ENCODE measurements around the gene SLC6A2.

SLC6A2 gene

DNA sequence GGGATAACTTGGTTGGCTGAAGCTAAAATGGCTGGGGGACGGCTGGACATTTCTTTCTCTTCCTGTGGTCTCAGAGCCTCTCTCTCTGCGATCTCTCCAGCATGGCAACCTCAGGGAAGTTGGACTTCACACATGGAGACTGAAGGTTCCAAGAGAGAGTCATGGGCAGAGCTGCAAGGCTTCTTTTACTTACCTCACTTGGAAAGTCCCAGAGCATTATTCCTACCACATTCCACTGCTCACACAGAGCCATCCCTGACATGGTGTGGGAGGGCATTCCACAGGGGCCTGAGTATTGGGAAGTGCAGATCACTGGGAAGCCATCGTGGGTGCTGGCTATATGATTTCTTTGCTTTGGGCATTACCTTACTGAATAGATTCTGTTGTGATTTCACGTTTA lies 9.8 kb upstream of the SLC6A2 start:
- Histone ChIP-seq H3K27ac (ENCODE audit: low read length) (no peak overlapping the region), H3K4me1 (ENCODE audit: insufficient read depth, low read length) (no peaks in the 10 kb centered on the region), H3K9ac (ENCODE audit: low read depth, low read length) (no peak overlapping the region), H4K20me1 (ENCODE audit: insufficient read depth, low read length) (no peaks in the 10 kb centered on the region), H2AFZ (ENCODE audit: low read depth, low read length) (no peak overlapping the region), H3K36me3 (ENCODE audit: insufficient read depth, low read length) (no peaks in the 10 kb centered on the region), H3K27me3 (ENCODE audit: insufficient read depth, low read length, poor library complexity) (no peaks in the 10 kb centered on the region), H3K79me2 (ENCODE audit: insufficient read depth, low read length) (no peaks in the 10 kb centered on the region), H3K4me3 (ENCODE audit: low read depth in 1 of 2, low read length in 2 of 2) (no peak overlapping the region), H3K9me3 (ENCODE audit: insufficient read depth, low read length, severe bottlenecking) (no peaks in the 10 kb centered on the region), H3K4me2 (ENCODE audit: insufficient read depth, low read length) (no peak overlapping the region)
- no peak for TF ChIP-seq EZH2 (IDR thresholded peaks at IDR 0.05; ENCODE audit: borderline replicate concordance, low read depth, low read length, severe bottlenecking)
- TF ChIP-seq, protein P1, sequence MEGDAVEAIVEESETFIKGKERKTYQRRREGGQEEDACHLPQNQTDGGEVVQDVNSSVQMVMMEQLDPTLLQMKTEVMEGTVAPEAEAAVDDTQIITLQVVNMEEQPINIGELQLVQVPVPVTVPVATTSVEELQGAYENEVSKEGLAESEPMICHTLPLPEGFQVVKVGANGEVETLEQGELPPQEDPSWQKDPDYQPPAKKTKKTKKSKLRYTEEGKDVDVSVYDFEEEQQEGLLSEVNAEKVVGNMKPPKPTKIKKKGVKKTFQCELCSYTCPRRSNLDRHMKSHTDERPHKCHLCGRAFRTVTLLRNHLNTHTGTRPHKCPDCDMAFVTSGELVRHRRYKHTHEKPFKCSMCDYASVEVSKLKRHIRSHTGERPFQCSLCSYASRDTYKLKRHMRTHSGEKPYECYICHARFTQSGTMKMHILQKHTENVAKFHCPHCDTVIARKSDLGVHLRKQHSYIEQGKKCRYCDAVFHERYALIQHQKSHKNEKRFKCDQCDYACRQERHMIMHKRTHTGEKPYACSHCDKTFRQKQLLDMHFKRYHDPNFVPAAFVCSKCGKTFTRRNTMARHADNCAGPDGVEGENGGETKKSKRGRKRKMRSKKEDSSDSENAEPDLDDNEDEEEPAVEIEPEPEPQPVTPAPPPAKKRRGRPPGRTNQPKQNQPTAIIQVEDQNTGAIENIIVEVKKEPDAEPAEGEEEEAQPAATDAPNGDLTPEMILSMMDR (IDR thresholded peaks at IDR 0.05; ENCODE audit: borderline replicate concordance, extremely low read depth, low read length, poor library complexity, severe bottlenecking) = no peak
- DNase-seq (no peak), ATAC-seq (ENCODE audit: insufficient read depth, low read depth) (no peak)

DNA sequence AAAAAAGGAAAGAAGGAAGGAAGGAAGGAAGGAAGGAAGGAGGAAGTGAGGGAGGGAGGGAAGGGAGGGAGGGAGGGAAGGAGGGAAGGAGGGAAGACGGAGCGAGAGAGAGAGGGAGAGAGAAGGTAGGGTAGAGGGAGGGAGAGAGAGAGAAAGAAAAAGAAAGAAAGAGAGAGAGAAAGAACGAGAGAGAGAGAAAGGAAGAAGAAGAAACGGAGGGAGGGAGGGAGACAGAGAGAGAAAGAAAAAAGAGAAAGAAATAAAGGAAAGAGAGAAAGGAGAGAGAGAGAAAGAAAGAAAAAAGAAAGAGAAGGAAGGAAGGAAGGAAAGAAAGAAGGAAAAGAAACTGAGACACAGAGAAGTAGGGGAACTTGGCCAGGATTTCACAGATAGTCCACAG lies 8.4 kb upstream of the SLC6A2 start:
- no peak overlapping the region for H3K4me2 ChIP-seq (ENCODE audit: insufficient read depth, low read length)
- no peak overlapping the region for H3K27ac ChIP-seq (ENCODE audit: low read length)
- H3K79me2 ChIP-seq (ENCODE audit: insufficient read depth, low read length) = no peaks in the 10 kb centered on the region
- H3K27me3 ChIP-seq (ENCODE audit: insufficient read depth, low read length, poor library complexity) = no peaks in the 10 kb centered on the region
- H3K4me3 ChIP-seq (ENCODE audit: low read depth in 1 of 2, low read length in 2 of 2) = no peak overlapping the region
- H3K36me3 ChIP-seq (ENCODE audit: insufficient read depth, low read length) = no peaks in the 10 kb centered on the region
- no peaks in the 10 kb centered on the region for H3K9me3 ChIP-seq (ENCODE audit: insufficient read depth, low read length, severe bottlenecking)
- TF ChIP-seq, protein P1 (IDR thresholded peaks at IDR 0.05; ENCODE audit: borderline replicate concordance, extremely low read depth, low read length, poor library complexity, severe bottlenecking) = no peak
- TF ChIP-seq EZH2 (IDR thresholded peaks at IDR 0.05; ENCODE audit: borderline replicate concordance, low read depth, low read length, severe bottlenecking) = no peak
- no peak for DNase-seq
- no peaks in the 10 kb centered on the region for H3K4me1 ChIP-seq (ENCODE audit: insufficient read depth, low read length)
- H4K20me1 ChIP-seq (ENCODE audit: insufficient read depth, low read length) = no peaks in the 10 kb centered on the region
- no peak overlapping the region for H2AFZ ChIP-seq (ENCODE audit: low read depth, low read length)
- no peak for ATAC-seq (ENCODE audit: insufficient read depth, low read depth)
- H3K9ac ChIP-seq (ENCODE audit: low read depth, low read length) = no peak overlapping the region

DNA sequence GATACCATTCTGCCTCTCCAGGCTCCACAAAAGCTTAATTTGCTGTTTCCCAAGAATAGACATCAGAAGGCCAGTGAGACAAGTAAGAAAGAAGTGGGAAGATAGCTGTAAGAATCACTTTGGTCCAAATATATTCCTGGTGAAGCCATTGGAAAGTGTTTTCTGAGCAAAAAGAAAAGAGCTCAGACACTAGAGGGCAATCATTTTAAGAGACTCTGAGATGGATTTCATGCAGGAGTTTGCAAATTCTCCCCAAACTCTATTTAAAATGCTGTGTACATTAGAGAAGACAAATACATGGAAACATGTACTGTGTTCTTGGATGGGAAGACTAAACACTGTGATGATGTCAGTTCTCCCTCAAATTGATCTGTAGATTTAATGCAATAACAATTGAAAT lies 8.0 kb upstream of the SLC6A2 start:
- Histone ChIP-seq H3K4me1 (ENCODE audit: insufficient read depth, low read length) (no peaks in the 10 kb centered on the region), H3K27ac (ENCODE audit: low read length) (no peak overlapping the region), H3K9me3 (ENCODE audit: insufficient read depth, low read length, severe bottlenecking) (no peaks in the 10 kb centered on the region), H3K4me3 (ENCODE audit: low read depth in 1 of 2, low read length in 2 of 2) (no peak overlapping the region), H2AFZ (ENCODE audit: low read depth, low read length) (no peak overlapping the region), H3K9ac (ENCODE audit: low read depth, low read length) (no peak overlapping the region), H4K20me1 (ENCODE audit: insufficient read depth, low read length) (no peaks in the 10 kb centered on the region), H3K79me2 (ENCODE audit: insufficient read depth, low read length) (no peaks in the 10 kb centered on the region), H3K27me3 (ENCODE audit: insufficient read depth, low read length, poor library complexity) (no peaks in the 10 kb centered on the region), H3K36me3 (ENCODE audit: insufficient read depth, low read length) (no peaks in the 10 kb centered on the region), H3K4me2 (ENCODE audit: insufficient read depth, low read length) (no peak overlapping the region)
- DNase-seq (no peak), ATAC-seq (ENCODE audit: insufficient read depth, low read depth) (no peak)
- TF ChIP-seq, protein P1 (IDR thresholded peaks at IDR 0.05; ENCODE audit: borderline replicate concordance, extremely low read depth, low read length, poor library complexity, severe bottlenecking) = no peak
- TF ChIP-seq EZH2 (IDR thresholded peaks at IDR 0.05; ENCODE audit: borderline replicate concordance, low read depth, low read length, severe bottlenecking) = no peak

All from DND-41 (cell line).